ENCODE results near the gene ALDH9A1.

- TF ChIP-seq CTCF (conservative IDR thresholded peaks at IDR 0.05; ENCODE audit: low read depth, low read length) (no peak), EZH2 (IDR thresholded peaks at IDR 0.05; ENCODE audit: low read length, unreplicated experiment) (no peak), EZH2phosphoT487 (IDR thresholded peaks at IDR 0.05; ENCODE audit: borderline replicate concordance, low read length) (no peak)
Observed at GRCh38 chr1:165726841-165727240, 28.5 kb upstream of the ALDH9A1 start.

Data from PC-3 (cell line).